HepG2 (cell line): ENCODE data around the gene PRKCSH. TPM values are rescaled to one million over a fixed set of nuclear protein-coding genes. Genes with fewer than 3 reads are reported as not detected.

Experiments used
- ARNT2 ChIP-seq: sonication (generic); formaldehyde crosslinking; IDR thresholded peaks from 2 replicates; pipeline ENCODE4 v1.8.0; 2022; ENCODE audit warnings: mild to moderate bottlenecking, low read depth, missing genetic modification reagents, moderate library complexity
- FLYWCH1 ChIP-seq: sonication (generic); formaldehyde crosslinking; IDR thresholded peaks from 2 replicates; pipeline ENCODE4 v1.8.1; 2023; ENCODE audit warnings: mild to moderate bottlenecking, missing genetic modification reagents
- FOSL1 ChIP-seq: sonication (generic); formaldehyde crosslinking; IDR thresholded peaks from 2 replicates; pipeline ENCODE4 v1.9.0; 2021; ENCODE audit warnings: missing genetic modification reagents, borderline replicate concordance
- GATA4 ChIP-seq: sonication (generic); IDR thresholded peaks from 2 replicates; pipeline ENCODE4 v1.6.1; 2016; ENCODE audit warnings: antibody characterized with exemption, low read depth, borderline replicate concordance
- GPN1 ChIP-seq: sonication (generic); formaldehyde crosslinking; IDR thresholded peaks from 2 replicates; pipeline ENCODE4 v1.5.1; 2020; ENCODE audit warnings: missing genetic modification reagents, borderline replicate concordance
- GRHL1 ChIP-seq: sonication (generic); formaldehyde crosslinking; conservative IDR thresholded peaks from 2 replicates; pipeline ENCODE4 v1.8.0; 2022; ENCODE audit warnings: missing genetic modification reagents
- HMG20B ChIP-seq: conservative IDR thresholded peaks from 2 replicates; pipeline ENCODE4 v1.6.1; 2016; ENCODE audit warnings: missing genetic modification reagents, missing compliant biosample characterization
- IRF2 ChIP-seq: IDR thresholded peaks from 2 replicates; pipeline ENCODE4 v1.6.1; 2018; ENCODE audit warnings: missing genetic modification reagents, missing compliant biosample characterization
- ISX ChIP-seq: sonication (generic); formaldehyde crosslinking; conservative IDR thresholded peaks from 2 replicates; pipeline ENCODE4 v1.5.0; 2020; ENCODE audit warnings: missing genetic modification reagents
- KDM6A ChIP-seq: IDR thresholded peaks from 2 replicates; pipeline ENCODE4 v1.6.1; 2016; ENCODE audit warnings: low read depth
- MAF1 ChIP-seq: sonication (generic); formaldehyde crosslinking; IDR thresholded peaks from 2 replicates; pipeline ENCODE4 v1.5.0; 2020; ENCODE audit warnings: missing genetic modification reagents, borderline replicate concordance
- PHB2 ChIP-seq: fragments of 450-650 bp; IDR thresholded peaks from 2 replicates; pipeline ENCODE4 v1.6.1; 2018; ENCODE audit not compliant: partially characterized antibody
- POLR2AphosphoS2 ChIP-seq: IDR thresholded peaks from 2 replicates; pipeline ENCODE4 v1.6.1; 2011; ENCODE audit warnings: low read depth, low read length, improper control_type of control experiment
- PREB ChIP-seq: sonication (generic); formaldehyde crosslinking; IDR thresholded peaks from 2 replicates; pipeline ENCODE4 v1.4.0; 2020; ENCODE audit warnings: missing genetic modification reagents
- RNF2 ChIP-seq: fragments of 450-650 bp; conservative IDR thresholded peaks from 2 replicates; pipeline ENCODE4 v1.6.1; 2016; ENCODE audit warnings: low read depth
- RXRA ChIP-seq: sonication (generic); formaldehyde crosslinking; IDR thresholded peaks from 2 replicates; pipeline ENCODE4 v1.5.1; 2020; ENCODE audit warnings: missing genetic modification reagents
- SKI ChIP-seq: fragments of 450-650 bp; IDR thresholded peaks from one replicate; pipeline ENCODE4 v1.6.1; 2018; ENCODE audit warnings: mild to moderate bottlenecking; ENCODE audit not compliant: partially characterized antibody
- SNAPC2 ChIP-seq: sonication (generic); formaldehyde crosslinking; IDR thresholded peaks from 2 replicates; pipeline ENCODE4 v1.8.1; 2022; ENCODE audit warnings: mild to moderate bottlenecking, missing genetic modification reagents
- SP1 ChIP-seq, 2 experiments: fragments of 450-650 bp in 1 of 2; sonication (generic) in 1 of 2; formaldehyde crosslinking in 1 of 2; IDR thresholded peaks; 2 replicates each; pipeline versions ENCODE4 v1.4.0 to v1.6.1; 2016 to 2020; ENCODE audit warnings: missing genetic modification reagents in 1 of 2
- TFDP2 ChIP-seq: sonication (generic); formaldehyde crosslinking; IDR thresholded peaks from 2 replicates; pipeline ENCODE4 v1.4.0; 2020; ENCODE audit warnings: missing genetic modification reagents
- THAP7 ChIP-seq: sonication (generic); formaldehyde crosslinking; IDR thresholded peaks from 2 replicates; pipeline ENCODE4 v1.8.1; 2023; ENCODE audit warnings: mild to moderate bottlenecking, missing genetic modification reagents
- ZBTB42 ChIP-seq: sonication (generic); formaldehyde crosslinking; IDR thresholded peaks from 2 replicates; pipeline ENCODE4 v1.5.0; 2020; ENCODE audit warnings: mild to moderate bottlenecking, missing genetic modification reagents
- ZC3H13 ChIP-seq: sonication (generic); formaldehyde crosslinking; IDR thresholded peaks from 2 replicates; pipeline ENCODE4 v1.8.1; 2023; ENCODE audit warnings: mild to moderate bottlenecking, missing genetic modification reagents, moderate library complexity
- ZNF17 ChIP-seq: sonication (generic); formaldehyde crosslinking; IDR thresholded peaks from 2 replicates; pipeline ENCODE4 v1.5.0; 2020; ENCODE audit warnings: mild to moderate bottlenecking, missing genetic modification reagents
- ZNF264 ChIP-seq: sonication (generic); formaldehyde crosslinking; IDR thresholded peaks from 2 replicates; pipeline ENCODE4 v1.4.0; 2020; ENCODE audit warnings: missing genetic modification reagents
- ZNF674 ChIP-seq: sonication (generic); formaldehyde crosslinking; IDR thresholded peaks from 2 replicates; pipeline ENCODE4 v1.5.0; 2020; ENCODE audit warnings: low read depth, mild to moderate bottlenecking, missing genetic modification reagents
- ZNF724P ChIP-seq: sonication (generic); formaldehyde crosslinking; IDR thresholded peaks from 2 replicates; pipeline ENCODE4 v1.8.0; 2022; ENCODE audit warnings: missing genetic modification reagents, borderline replicate concordance
- polyA plus RNA-seq, 8 experiments: library from polyadenylated mRNA; depleted of rRNA in 3 of 8; stranded (reverse) in 7 of 8; unstranded in 1 of 8; fragments of >200 nt; fragmentation: Illumina TruSeq in 4 of 8; extraction: Trizol in 4 of 8; gene quantifications; 2 replicates each; pipeline versions ENCODE4 v1.2.1 to v1.2.3, GENCODE V29; 2011 to 2016; ENCODE audit warnings: low read depth in 4 of 8, missing spikeins in 1 of 8, mixed read lengths in 1 of 8; ENCODE audit not compliant: insufficient read depth in 1 of 8
- total RNA-seq, 5 experiments: library from RNA; depleted of rRNA; stranded (reverse); fragments of >200 nt; fragmentation: Illumina TruSeq; extraction: Trizol; gene quantifications; 2 replicates each; pipeline ENCODE4 v1.2.3, GENCODE V29; 2016; ENCODE audit warnings: low read depth in 1 of 5

Gene PRKCSH
- total and polyA plus RNA-seq, 2 of the 13 experiments (the other 11 are each of a cell fraction or from before 2014, with no cell fraction given), result 85.1 to 125 TPM

- TF ChIP-seq ZNF674 (CRISPR knock-in tag) (no peak), FOSL1 (CRISPR knock-in tag) (no peak), GATA4 (no peak), ISX (0 out of 2 replicates have a peak, but pooled peaks have one; percentile 42), PREB (CRISPR knock-in tag) (0 out of 2 replicates have a peak, but pooled peaks have one; percentile 66), POLR2AphosphoS2 (no peak), TFDP2 (CRISPR knock-in tag) (peak; percentile 92), SP1 (IDR thresholded peaks at IDR 0.05) (no peak), SP1 (CRISPR knock-in tag; IDR thresholded peaks at IDR 0.05) (peak; percentile 82), RNF2 (no peak; the same call in 1 of the 2 replicates), IRF2 (CRISPR knock-in tag) (peak; percentile 67; the same call in 1 of the 2 replicates), ZNF724P (CRISPR knock-in tag) (0 out of 2 replicates have a peak, but pooled peaks have one; percentile 64), KDM6A (CRISPR knock-in tag) (no peak), ZNF17 (no peak), GRHL1 (CRISPR knock-in tag) (no peak), HMG20B (CRISPR knock-in tag) (no peak), MAF1 (CRISPR knock-in tag) (0 out of 2 replicates have a peak, but pooled peaks have one; percentile 59), THAP7 (CRISPR knock-in tag) (no peak), PHB2 (no peak), RXRA (CRISPR knock-in tag) (peak; percentile 21; the same call in 1 of the 2 replicates), FLYWCH1 (peak; percentile 80; the same call in 1 of the 2 replicates), GPN1 (CRISPR knock-in tag) (no peak), SNAPC2 (CRISPR knock-in tag) (0 out of 2 replicates have a peak, but pooled peaks have one; percentile 83), ZNF264 (peak; percentile 70; the same call in 1 of the 2 replicates), ZC3H13 (CRISPR knock-in tag) (peak; percentile 81), ARNT2 (CRISPR knock-in tag) (peak; percentile 93), SKI (peak; percentile 17), ZBTB42 (CRISPR knock-in tag) (0 out of 2 replicates have a peak, but pooled peaks have one; percentile 84)
Observed at GRCh38 chr19:11482384-11483050, 47.1 kb downstream of the PRKCSH start (continued).
